Thoracic aorta (tissue), 2 donors: ENCODE results near the gene TMEM158. TPM values are rescaled to one million over a fixed set of nuclear protein-coding genes. Genes with fewer than 3 reads are reported as not detected.
A peak's percentile ranks its signal among the peaks of the same experiment; 100 is the strongest.

Experiments used
- ATAC-seq: fragments of 150-250 bp; one replicate; pipeline ENCODE4 v1.8.0; 2017; ENCODE audit warnings: low read depth; ENCODE audit not compliant: insufficient number of reproducible peaks, low FRiP score
- DNase-seq: peaks from one replicate; pipeline ENCODE4 v3.0.0-alpha.2; 2020; ENCODE audit warnings: low spot score
- H3K27ac ChIP-seq, 2 donors: fragments of 200-600 bp; sonication (generic); 1 replicate in 1 of 2; 2 replicates in 1 of 2; pipeline ENCODE4 v1.5.1; 2016; ENCODE audit warnings: mild to moderate bottlenecking in 2 of 2, moderate library complexity in 2 of 2
- H3K27me3 ChIP-seq: fragments of 200-600 bp; sonication (generic); replicated peaks from 2 replicates; pipeline ENCODE4 v1.6.0; 2016; ENCODE audit warnings: mild to moderate bottlenecking; ENCODE audit not compliant: insufficient read depth
- H3K36me3 ChIP-seq: fragments of 200-600 bp; sonication (generic); one replicate; pipeline ENCODE4 v1.5.1; 2016
- H3K4me1 ChIP-seq, 2 donors: fragments of 200-600 bp; sonication (generic); 1 replicate in 1 of 2; 2 replicates in 1 of 2; pipeline versions ENCODE4 v1.5.1 to v1.6.0; 2016; ENCODE audit warnings: low read depth in 2 of 2, mild to moderate bottlenecking in 1 of 2; ENCODE audit not compliant: control insufficient read depth in 1 of 2
- H3K4me3 ChIP-seq: fragments of 200-600 bp; sonication (generic); 2 replicates; pipeline ENCODE4 v1.5.1; 2016; ENCODE audit warnings: mild to moderate bottlenecking
- H3K9me3 ChIP-seq: fragments of 200-600 bp; sonication (generic); 2 replicates; pipeline ENCODE4 v1.5.1; 2016
- total RNA-seq, 2 donors: library from RNA; depleted of rRNA; stranded (reverse); fragments of >200 nt; gene quantifications; one replicate each; pipeline versions ENCODE4 v1.1.0 to v1.2.3, GENCODE V29; 2016
- TF ChIP-seq, protein P1 (sequence below): fragments of 200-600 bp; sonication (generic); IDR thresholded peaks from one replicate; pipeline ENCODE4 v1.5.1; 2019; ENCODE audit warnings: antibody characterized with exemption

Gene TMEM158
- total RNA-seq, 2 donors from 2014 or later: 0.41 to 2.2 TPM

DNA sequence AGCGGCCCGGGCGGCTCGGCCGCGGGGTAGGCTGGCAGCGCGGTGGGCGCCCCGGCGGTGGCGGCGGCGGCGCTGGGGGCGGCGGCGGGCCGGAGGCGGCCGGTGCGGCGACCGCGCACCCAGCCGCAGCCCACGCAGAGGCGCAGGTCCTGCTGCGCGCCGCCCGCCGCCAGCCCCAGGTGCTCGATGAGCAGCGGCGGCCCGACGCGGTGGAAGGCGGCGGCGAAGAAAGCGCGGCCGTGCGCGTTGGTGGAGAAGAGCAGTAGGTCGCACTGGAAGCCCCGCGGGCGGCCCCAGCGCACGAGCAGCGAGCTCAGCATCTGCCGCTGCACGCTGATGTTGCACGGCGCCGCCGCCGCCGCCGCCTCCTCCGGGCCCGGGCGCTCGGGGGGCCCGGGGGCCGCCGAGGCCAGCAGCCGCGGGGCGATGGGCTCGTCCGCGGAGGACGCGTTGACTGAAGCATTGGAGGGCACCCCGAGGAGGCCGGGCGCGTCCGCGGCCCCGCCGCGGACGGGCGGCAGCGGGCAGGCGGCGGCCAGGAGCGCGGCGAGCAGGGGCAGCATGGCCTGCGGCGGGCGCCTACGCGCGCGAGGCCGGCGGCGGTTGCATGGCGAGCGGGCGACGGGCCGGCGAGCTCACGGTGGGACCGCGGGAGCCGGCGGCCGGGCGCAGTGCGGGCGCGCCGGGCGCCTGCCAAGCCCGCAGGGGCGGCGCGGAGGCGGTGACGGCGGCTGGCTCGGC lies 452 bp downstream of the TMEM158 start:
- TF ChIP-seq, protein P1, sequence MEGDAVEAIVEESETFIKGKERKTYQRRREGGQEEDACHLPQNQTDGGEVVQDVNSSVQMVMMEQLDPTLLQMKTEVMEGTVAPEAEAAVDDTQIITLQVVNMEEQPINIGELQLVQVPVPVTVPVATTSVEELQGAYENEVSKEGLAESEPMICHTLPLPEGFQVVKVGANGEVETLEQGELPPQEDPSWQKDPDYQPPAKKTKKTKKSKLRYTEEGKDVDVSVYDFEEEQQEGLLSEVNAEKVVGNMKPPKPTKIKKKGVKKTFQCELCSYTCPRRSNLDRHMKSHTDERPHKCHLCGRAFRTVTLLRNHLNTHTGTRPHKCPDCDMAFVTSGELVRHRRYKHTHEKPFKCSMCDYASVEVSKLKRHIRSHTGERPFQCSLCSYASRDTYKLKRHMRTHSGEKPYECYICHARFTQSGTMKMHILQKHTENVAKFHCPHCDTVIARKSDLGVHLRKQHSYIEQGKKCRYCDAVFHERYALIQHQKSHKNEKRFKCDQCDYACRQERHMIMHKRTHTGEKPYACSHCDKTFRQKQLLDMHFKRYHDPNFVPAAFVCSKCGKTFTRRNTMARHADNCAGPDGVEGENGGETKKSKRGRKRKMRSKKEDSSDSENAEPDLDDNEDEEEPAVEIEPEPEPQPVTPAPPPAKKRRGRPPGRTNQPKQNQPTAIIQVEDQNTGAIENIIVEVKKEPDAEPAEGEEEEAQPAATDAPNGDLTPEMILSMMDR: no peak
- no peaks in the 10 kb centered on the region for H3K36me3 ChIP-seq
- DNase-seq (no peak), ATAC-seq (no peak)
- no peaks in the 10 kb centered on the region for H3K9me3 ChIP-seq
- H3K27me3 ChIP-seq: peaks cover 6% of the 10 kb centered on the region
- peak overlapping the region; percentile 80 for H3K4me3 ChIP-seq
- H3K4me1 ChIP-seq: peaks cover 9 to 20% of the 10 kb centered on the region in 2 donors
- no peak overlapping the region for H3K27ac ChIP-seq

DNA sequence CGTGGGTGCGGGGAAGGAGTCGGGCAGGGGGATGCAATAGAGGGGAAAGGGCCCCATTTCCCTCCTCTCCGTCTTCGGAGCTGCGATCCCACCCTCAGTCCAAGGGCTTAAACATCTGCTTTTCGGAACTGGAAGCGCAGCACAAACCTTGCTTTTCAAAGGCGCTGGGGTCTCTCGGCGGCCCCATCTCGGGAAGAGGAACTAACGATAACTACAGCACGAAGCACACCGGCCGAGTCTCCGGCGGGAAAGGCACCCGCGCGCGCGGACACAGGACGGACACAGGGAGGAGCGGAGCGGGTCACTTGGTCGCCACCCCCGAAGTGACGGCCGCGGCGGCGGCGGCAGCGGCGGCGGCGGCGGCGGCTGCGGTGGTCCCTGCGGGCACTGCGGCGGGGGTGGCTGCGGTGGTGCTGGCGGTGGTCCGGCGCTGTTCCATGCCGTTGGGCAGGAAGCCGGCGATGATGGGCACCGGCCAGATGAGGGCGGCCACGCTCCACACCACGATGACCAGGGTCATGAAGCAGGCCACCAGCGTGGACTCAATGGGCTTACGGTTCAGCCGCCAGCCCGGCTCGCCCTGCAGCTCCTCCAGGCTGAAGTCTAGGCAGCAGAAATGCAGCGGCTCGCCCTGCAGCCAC lies 1.1 kb downstream of the TMEM158 start:
- H3K4me3 ChIP-seq: peak overlapping the region; percentile 74
- H3K4me1 ChIP-seq: peaks cover 9 to 20% of the 10 kb centered on the region in 2 donors
- TF ChIP-seq, protein P1: peak; percentile 20
- H3K36me3 ChIP-seq: no peaks in the 10 kb centered on the region
- H3K27ac ChIP-seq: no peak overlapping the region
- peak; percentile 41 for ATAC-seq
- peaks cover 6% of the 10 kb centered on the region for H3K27me3 ChIP-seq
- DNase-seq: no peak
- no peaks in the 10 kb centered on the region for H3K9me3 ChIP-seq

DNA sequence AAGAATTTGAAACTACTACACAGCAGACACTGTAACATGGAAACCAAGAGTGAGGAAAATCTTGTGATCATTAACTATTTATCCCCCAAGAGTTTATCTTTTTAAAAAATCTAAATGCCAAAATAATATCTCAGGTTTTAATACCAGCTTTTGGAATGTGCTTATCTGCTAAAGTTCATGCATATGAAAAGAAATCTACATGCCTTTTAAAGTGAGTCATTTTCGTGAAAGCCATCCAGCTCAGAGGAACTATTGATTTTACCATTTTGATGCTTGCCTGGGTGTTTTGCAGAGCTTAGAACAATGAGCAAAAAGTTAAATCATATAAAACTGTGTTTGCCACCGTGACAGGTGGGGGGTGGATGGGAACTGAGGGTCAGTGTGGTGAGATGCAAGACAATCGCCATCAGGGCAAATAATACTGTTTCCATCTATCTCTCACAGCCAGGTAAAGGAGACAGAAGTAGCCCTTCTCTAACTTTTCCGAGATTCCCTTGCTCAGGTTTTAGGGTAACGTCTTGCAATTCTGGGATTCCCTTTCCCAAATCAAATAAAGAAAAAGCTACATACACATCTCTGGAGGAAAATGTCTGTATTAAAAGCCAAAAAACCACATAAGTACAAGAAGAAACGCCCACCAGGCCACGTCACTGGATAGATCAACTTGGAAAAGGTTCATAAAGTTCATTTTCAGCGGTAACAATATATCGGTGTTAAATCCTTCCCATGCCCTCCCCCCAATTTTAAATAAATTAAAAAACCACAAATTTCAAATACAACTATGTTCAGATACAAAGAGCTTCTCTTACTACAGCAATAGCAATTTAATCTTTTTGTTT lies 2.0 kb downstream of the TMEM158 start:
- TF ChIP-seq, protein P1: no peak
- peaks cover 6% of the 10 kb centered on the region for H3K27me3 ChIP-seq
- no peaks in the 10 kb centered on the region for H3K36me3 ChIP-seq
- H3K4me1 ChIP-seq: peaks cover 9 to 20% of the 10 kb centered on the region in 2 donors
- H3K4me3 ChIP-seq: peak overlapping the region; percentile 74
- H3K9me3 ChIP-seq: no peaks in the 10 kb centered on the region
- H3K27ac ChIP-seq: no peak overlapping the region
- no peak for DNase-seq
- no peak for ATAC-seq

DNA sequence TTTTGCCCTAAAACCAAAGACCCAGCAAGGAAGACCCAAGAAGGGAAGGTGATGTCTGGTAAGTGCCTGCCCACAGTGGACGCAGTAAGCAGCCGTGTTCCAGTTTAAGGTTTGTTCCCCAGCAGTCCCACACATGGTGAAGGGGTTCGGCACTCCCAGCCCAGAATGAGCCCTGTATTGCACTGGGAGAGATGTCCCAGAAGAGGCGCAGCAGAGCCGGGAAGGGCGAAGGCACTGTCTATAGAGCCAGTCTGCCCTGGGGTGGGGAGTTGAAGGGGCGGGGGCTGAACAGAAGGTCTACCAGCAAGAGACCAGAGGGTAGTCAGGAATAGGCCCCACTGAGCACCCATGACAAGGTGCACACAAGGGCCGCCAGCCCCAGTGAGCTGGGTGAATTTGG lies 6.4 kb downstream of the TMEM158 start:
- Histone ChIP-seq H3K4me1 (peaks cover 2 to 10% of the 10 kb centered on the region in 2 donors), H3K4me3 (no peak overlapping the region), H3K27ac (no peak overlapping the region), H3K27me3 (peaks cover 6% of the 10 kb centered on the region), H3K9me3 (no peaks in the 10 kb centered on the region), H3K36me3 (no peaks in the 10 kb centered on the region)
- DNase-seq (no peak), ATAC-seq (no peak)
- TF ChIP-seq, protein P1: no peak
